Prostate gland (tissue), 2 donors: ENCODE results near the gene INTS1. TPM values are rescaled to one million over a fixed set of nuclear protein-coding genes. Genes with fewer than 3 reads are reported as not detected.

Source experiments
- DNase-seq: peaks from one replicate; pipeline ENCODE4 v3.0.0-alpha.2; 2019; ENCODE audit warnings: low spot score
- H3K27ac ChIP-seq, 2 donors: fragments of 200-600 bp; sonication (generic); 2 replicates each; pipeline ENCODE4 v1.5.1; 2017 to 2019
- H3K27me3 ChIP-seq: fragments of 200-600 bp; sonication (generic); replicated peaks from 2 replicates; pipeline ENCODE4 v1.5.1; 2019; ENCODE audit not compliant: insufficient read depth
- H3K36me3 ChIP-seq, 2 donors: fragments of 200-600 bp; sonication (generic); 1 replicate in 1 of 2; 2 replicates in 1 of 2; pipeline versions ENCODE4 v1.5.1 to v1.8.1; 2017 to 2019
- H3K4me1 ChIP-seq: fragments of 200-600 bp; sonication (generic); replicated peaks from 2 replicates; pipeline ENCODE4 v1.5.1; 2019
- H3K4me3 ChIP-seq, 2 donors: fragments of 200-600 bp; sonication (generic); 2 replicates each; pipeline ENCODE4 v1.5.1; 2017 to 2019
- H3K9me3 ChIP-seq: fragments of 200-600 bp; sonication (generic); 2 replicates; pipeline ENCODE4 v1.5.1; 2017
- CTCF ChIP-seq, 4 experiments: fragments of 200-600 bp in 2 of 4; fragments of 450-650 bp in 2 of 4; sonication (generic) in 2 of 4; IDR thresholded peaks; 1 replicate in 3 of 4; 2 replicates in 1 of 4; pipeline ENCODE4 v1.5.1; 2016 to 2019; ENCODE audit warnings: antibody characterized with exemption in 4 of 4, mild to moderate bottlenecking in 2 of 4, moderate library complexity in 2 of 4
- POLR2A ChIP-seq: fragments of 450-650 bp; IDR thresholded peaks from one replicate; pipeline ENCODE4 v1.6.1; 2016; ENCODE audit warnings: antibody characterized with exemption, mild to moderate bottlenecking
- POLR2AphosphoS5 ChIP-seq: sonication (generic); formaldehyde crosslinking; IDR thresholded peaks from one replicate; pipeline ENCODE4 v1.6.1; 2017; ENCODE audit warnings: antibody characterized with exemption
- WGBS: methylation state at CpG from one replicate; pipeline ENCODE4 v1.1.5; 2018; 5-methylcytosine and 5-hydroxymethylcytosine counted together
- intact Hi-C: fragments of 100-400 bp; cut with DNase I; formaldehyde crosslinking; loops from one replicate; pipeline ENCODE4 v1.14.2; 2022
- total RNA-seq, 2 donors: library from RNA; depleted of rRNA; stranded (reverse); fragments of >200 nt; gene quantifications; one replicate each; pipeline ENCODE4 v1.1.0, GENCODE V29; 2016

Gene INTS1
- total RNA-seq, 2 donors from 2014 or later = 64.9 to 146 TPM

DNA sequence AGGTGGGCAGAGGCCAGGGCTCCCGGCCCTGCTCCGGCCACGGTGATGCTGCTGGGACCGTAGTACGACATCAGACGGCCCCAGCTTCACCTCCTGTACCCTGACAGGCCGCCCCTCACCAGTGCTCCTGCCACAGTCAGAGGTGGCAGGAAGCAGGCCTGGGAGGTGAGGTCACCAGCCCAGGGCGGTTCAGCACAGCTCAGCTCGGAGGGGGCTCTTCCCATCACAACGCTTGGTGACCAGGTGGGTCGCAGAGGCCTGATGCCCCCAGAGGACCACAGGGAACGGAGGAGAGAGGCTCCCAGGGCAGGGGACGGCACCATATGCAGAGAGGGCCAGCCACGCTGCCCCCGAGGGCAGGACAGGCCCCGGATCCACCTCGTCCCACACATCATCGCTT, 53.8 kb downstream of the INTS1 start:
- intact Hi-C loops = no loop called here
- no peaks in the 10 kb centered on the region for H3K9me3 ChIP-seq
- H3K27me3 ChIP-seq = no peaks in the 10 kb centered on the region
- DNase-seq = no peak
- no peak overlapping the region for H3K27ac ChIP-seq
- H3K4me3 ChIP-seq = no peak overlapping the region
- H3K36me3 ChIP-seq = no peaks in the 10 kb centered on the region
- peaks cover 8% of the 10 kb centered on the region for H3K4me1 ChIP-seq
- TF ChIP-seq CTCF (IDR thresholded peaks at IDR 0.05) (no peak), POLR2A (no peak), POLR2AphosphoS5 (no peak)
- WGBS = 86% methylated on average over 18 of the region's 18 CpGs

DNA sequence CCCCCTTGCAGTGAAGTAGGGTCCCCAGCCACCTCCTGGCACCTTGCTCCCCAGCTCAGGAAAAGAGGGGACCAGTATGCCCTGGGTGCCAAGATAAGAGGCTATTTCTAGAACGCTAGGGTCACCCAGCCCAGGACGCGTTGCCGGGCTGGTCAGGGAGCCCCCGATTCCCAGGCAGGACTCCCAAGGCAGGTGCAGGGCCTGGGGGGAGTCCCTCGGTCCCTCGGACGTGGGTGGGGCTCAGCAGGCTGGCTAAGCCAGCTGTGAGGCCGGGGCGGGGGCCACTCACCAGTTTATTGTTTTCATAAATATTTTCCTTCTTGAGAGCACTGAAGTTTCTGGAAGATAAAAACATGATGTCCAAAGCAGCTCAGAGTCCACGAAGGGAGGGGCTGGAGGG, 54.2 kb downstream of the INTS1 start:
- Histone ChIP-seq H3K27me3 (no peaks in the 10 kb centered on the region), H3K4me3 (no peak overlapping the region), H3K4me1 (peaks cover 8% of the 10 kb centered on the region), H3K9me3 (no peaks in the 10 kb centered on the region), H3K27ac (no peak overlapping the region), H3K36me3 (no peaks in the 10 kb centered on the region)
- no peak for DNase-seq
- intact Hi-C loops = no loop called here
- WGBS = 79% methylated on average over 11 of the region's 11 CpGs
- TF ChIP-seq CTCF (IDR thresholded peaks at IDR 0.05) (no peak), POLR2A (no peak), POLR2AphosphoS5 (no peak)

DNA sequence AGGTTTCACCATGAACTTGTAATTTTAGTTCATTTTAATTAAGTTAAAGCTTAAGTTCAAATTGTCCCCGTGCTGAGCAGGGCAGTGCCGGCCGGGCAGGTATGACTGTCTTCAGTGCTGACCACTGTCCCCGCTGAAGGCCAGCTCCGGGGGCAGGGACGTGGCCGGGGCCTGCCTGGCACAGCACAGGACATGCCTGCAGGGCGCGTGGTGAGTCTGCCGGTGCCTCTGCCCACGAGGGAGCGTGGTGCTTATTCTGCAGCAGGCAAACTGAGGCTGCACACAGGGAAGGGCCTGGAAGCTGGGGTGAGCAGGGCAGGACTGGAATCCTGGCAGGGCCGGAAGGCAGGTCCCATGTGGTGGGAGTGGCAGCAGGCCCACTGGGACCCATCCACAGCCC, 54.7 kb downstream of the INTS1 start:
- intact Hi-C loops = no loop called here
- WGBS = 82% methylated on average over 13 of the region's 13 CpGs

DNA sequence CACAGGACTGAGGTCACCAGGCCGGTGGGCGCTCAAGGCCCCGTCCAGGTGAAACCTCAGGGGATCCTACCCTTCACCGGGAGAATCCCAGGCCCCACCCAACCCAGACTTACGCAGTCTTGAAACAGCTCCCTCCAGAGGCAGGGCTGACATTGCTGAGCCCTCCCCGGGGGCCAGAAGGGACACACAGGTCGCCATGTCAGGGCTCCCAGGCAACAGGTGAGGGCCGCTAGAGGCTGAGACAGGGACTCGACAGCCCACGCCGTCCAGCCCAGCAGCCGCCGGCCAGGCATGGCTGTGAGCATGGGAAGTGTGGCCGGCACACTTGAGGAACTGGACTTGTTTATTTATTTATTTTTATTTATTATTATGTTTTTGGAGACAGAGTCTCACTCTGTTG, 55.2 kb downstream of the INTS1 start:
- H3K9me3 ChIP-seq = no peaks in the 10 kb centered on the region
- TF ChIP-seq POLR2AphosphoS5 = no peak
- no peak for TF ChIP-seq POLR2A
- TF ChIP-seq CTCF (IDR thresholded peaks at IDR 0.05) = no peak
- intact Hi-C loops = no loop called here
- H3K27ac ChIP-seq = no peak overlapping the region
- WGBS = 89% methylated on average over 14 of the region's 14 CpGs
- peaks cover under 1% of the 10 kb centered on the region for H3K4me1 ChIP-seq
- no peaks in the 10 kb centered on the region for H3K27me3 ChIP-seq
- no peak overlapping the region for H3K4me3 ChIP-seq
- DNase-seq = no peak
- H3K36me3 ChIP-seq = no peaks in the 10 kb centered on the region

More for the DNA sequence above, 54.7 kb downstream of the INTS1 start:
- TF ChIP-seq POLR2AphosphoS5 = no peak
- no peak for TF ChIP-seq CTCF (IDR thresholded peaks at IDR 0.05)
- TF ChIP-seq POLR2A = no peak
- H3K27ac ChIP-seq = no peak overlapping the region
- no peaks in the 10 kb centered on the region for H3K27me3 ChIP-seq
- H3K4me1 ChIP-seq = peaks cover 6% of the 10 kb centered on the region
- no peak overlapping the region for H3K4me3 ChIP-seq
- DNase-seq = no peak
- H3K9me3 ChIP-seq = no peaks in the 10 kb centered on the region
- H3K36me3 ChIP-seq = no peaks in the 10 kb centered on the region

- H3K27ac ChIP-seq = peak overlapping the region in 1 of 2 donors; percentile 54
- TF ChIP-seq POLR2A = no peak
- TF ChIP-seq POLR2AphosphoS5 = no peak
- TF ChIP-seq CTCF (IDR thresholded peaks at IDR 0.05) = no peak
- H3K4me1 ChIP-seq = no peaks in the 10 kb centered on the region
- no peak overlapping the region for H3K4me3 ChIP-seq
- intact Hi-C loops = no loop called here
- no peak for DNase-seq
- 41% methylated on average over 15 of the region's 15 CpGs for WGBS
- H3K36me3 ChIP-seq = no peaks in the 10 kb centered on the region
- H3K9me3 ChIP-seq = no peaks in the 10 kb centered on the region
- H3K27me3 ChIP-seq = no peaks in the 10 kb centered on the region
Measured at GRCh38 chr7:1447551-1448244, 56.5 kb downstream of the INTS1 start.
